Caco-2 (cell line): ENCODE data around the gene TRPV4. TPM values are rescaled to one million over a fixed set of nuclear protein-coding genes. Genes with fewer than 3 reads are reported as not detected.

ENCODE experiments used
- BruUV-seq: library from RNA; stranded (reverse); fragments of 400-500 nt; replicated peaks from 2 replicates; lab custom pipeline; 2021; lab: Mats Ljungman, UMichigan
- CTCF ChIA-PET: fragments of 300-600 bp; sonication (Branson Sonifier 250); formaldehyde crosslinking; loops from one replicate; lab custom pipeline; 2022; ENCODE audit warnings: antibody characterized with exemption; lab: Charles Lee
- POLR2A ChIA-PET: fragments of 300-600 bp; sonication (Branson Sonifier 250); formaldehyde crosslinking; loops from one replicate; lab custom pipeline; 2022; ENCODE audit warnings: antibody characterized with exemption; lab: Charles Lee
- DNase-seq, 2 experiments: peaks; one replicate each; pipeline versions ENCODE4 v3.0.0 to v3.0.0-alpha.2; 2020 to 2022
- H3K27me3 ChIP-seq: replicated peaks from 2 replicates; pipeline ENCODE4 v1.6.0; 2011; ENCODE audit warnings: low read length; ENCODE audit not compliant: control insufficient read depth, insufficient read depth
- H3K36me3 ChIP-seq: 2 replicates; pipeline ENCODE4 v1.5.1; 2011; ENCODE audit warnings: low read length; ENCODE audit not compliant: control insufficient read depth, insufficient read depth
- H3K4me1 ChIP-seq: fragments of 250-450 bp; sonication (Bioruptor Pico); 2 replicates; pipeline ENCODE4 v1.5.1; 2020; ENCODE audit warnings: mild to moderate bottlenecking
- H3K4me3 ChIP-seq: 2 replicates; pipeline ENCODE4 v1.5.1; 2011; ENCODE audit warnings: low read depth, mild to moderate bottlenecking, control low read depth, low read length
- H3K9me3 ChIP-seq: fragments of 250-450 bp; sonication (Bioruptor Pico); 2 replicates; pipeline ENCODE4 v1.5.1; 2020; ENCODE audit warnings: mild to moderate bottlenecking, moderate library complexity
- H3K27ac Mint-ChIP-seq: one replicate; pipeline ENCODE4 v1.8.0; 2022; ENCODE audit warnings: mixed read lengths; ENCODE audit not compliant: unreplicated experiment
- H3K27me3 Mint-ChIP-seq: one replicate; pipeline ENCODE4 v1.8.0; 2022; ENCODE audit warnings: mixed read lengths; ENCODE audit not compliant: insufficient read depth, unreplicated experiment
- H3K36me3 Mint-ChIP-seq: one replicate; pipeline ENCODE4 v1.8.0; 2022; ENCODE audit warnings: mild to moderate bottlenecking, mixed read lengths; ENCODE audit not compliant: insufficient read depth, unreplicated experiment
- H3K4me1 Mint-ChIP-seq: one replicate; pipeline ENCODE4 v1.8.0; 2022; ENCODE audit warnings: low read depth, mixed read lengths; ENCODE audit not compliant: unreplicated experiment
- H3K4me3 Mint-ChIP-seq: one replicate; pipeline ENCODE4 v1.8.0; 2022; ENCODE audit warnings: mild to moderate bottlenecking, moderate library complexity, mixed read lengths; ENCODE audit not compliant: unreplicated experiment
- H3K9me3 Mint-ChIP-seq: one replicate; pipeline ENCODE4 v1.8.0; 2022; ENCODE audit warnings: mixed read lengths; ENCODE audit not compliant: unreplicated experiment
- CTCF ChIP-seq, 2 experiments: fragments of 200-600 bp in 1 of 2; IDR thresholded peaks; 1 replicate in 1 of 2; 2 replicates in 1 of 2; pipeline versions ENCODE4 v1.5.1 to v1.8.0; 2011 to 2022; ENCODE audit warnings: antibody characterized with exemption in 1 of 2, control low read depth in 1 of 2, inconsistent platforms in 1 of 2, low read depth in 1 of 2, low read length in 1 of 2, mild to moderate bottlenecking in 1 of 2, moderate library complexity in 1 of 2; ENCODE audit not compliant: insufficient read depth in 1 of 2, severe bottlenecking in 1 of 2, unreplicated experiment in 1 of 2
- intact Hi-C: fragments of 100-400 bp; cut with micrococcal nuclease; formaldehyde crosslinking; loops from one replicate; pipeline ENCODE4 v1.10.0; 2022; ENCODE audit not compliant: unreplicated experiment
- total RNA-seq: library from RNA; stranded (reverse); gene quantifications from 2 replicates; pipeline ENCODE4 v1.2.3, GENCODE V29; 2022

Gene TRPV4
- total RNA-seq, 1 experiment from 2014 or later = not detected

GRCh38 chr12:109815757-109816617 lies 17.2 kb downstream of the TRPV4 start:
- TF ChIP-seq CTCF (IDR thresholded peaks at IDR 0.05; ENCODE audit: insufficient read depth in 1 of 2, low read depth in 1 of 2, low read length in 1 of 2, severe bottlenecking in 1 of 2, unreplicated experiment in 1 of 2) = no peak
- no peaks in the 10 kb centered on the region for H3K27me3 ChIP-seq
- POLR2A ChIA-PET = no interaction called here
- no peaks in the 10 kb centered on the region for H3K9me3 ChIP-seq
- Mint-ChIP-seq H3K27me3 (no peaks in the 10 kb centered on the region), H3K4me3 (no peak overlapping the region), H3K9me3 (no peaks in the 10 kb centered on the region), H3K4me1 (no peaks in the 10 kb centered on the region), H3K36me3 (no peaks in the 10 kb centered on the region), H3K27ac (no peak overlapping the region)
- intact Hi-C loops = no loop called here
- BruUV-seq = no TSS peak
- no peaks in the 10 kb centered on the region for H3K36me3 ChIP-seq
- DNase-seq = no peak
- CTCF ChIA-PET = no interaction called here
- no peak overlapping the region for H3K4me3 ChIP-seq
- H3K4me1 ChIP-seq = peaks cover 9% of the 10 kb centered on the region

GRCh38 chr12:109815225-109815624 lies 18.0 kb downstream of the TRPV4 start:
- no peaks in the 10 kb centered on the region for H3K9me3 Mint-ChIP-seq
- H3K4me3 Mint-ChIP-seq = no peak overlapping the region
- H3K36me3 Mint-ChIP-seq = no peaks in the 10 kb centered on the region
- no peaks in the 10 kb centered on the region for H3K4me1 Mint-ChIP-seq
- Histone ChIP-seq H3K4me1 (peaks cover 4% of the 10 kb centered on the region; the same call in 1 of the 2 replicates), H3K36me3 (no peaks in the 10 kb centered on the region), H3K9me3 (no peaks in the 10 kb centered on the region), H3K4me3 (no peak overlapping the region), H3K27me3 (no peaks in the 10 kb centered on the region)
- ChIA-PET CTCF (no interaction called here), POLR2A (no interaction called here)
- H3K27ac Mint-ChIP-seq = no peak overlapping the region
- BruUV-seq = no TSS peak
- intact Hi-C loops = no loop called here
- no peak for DNase-seq
- H3K27me3 Mint-ChIP-seq = no peaks in the 10 kb centered on the region
- no peak for TF ChIP-seq CTCF (IDR thresholded peaks at IDR 0.05; ENCODE audit: insufficient read depth in 1 of 2, low read depth in 1 of 2, low read length in 1 of 2, severe bottlenecking in 1 of 2, unreplicated experiment in 1 of 2)

- Mint-ChIP-seq H3K36me3 (no peaks in the 10 kb centered on the region), H3K27me3 (no peaks in the 10 kb centered on the region), H3K27ac (no peak overlapping the region), H3K4me1 (no peaks in the 10 kb centered on the region), H3K9me3 (no peaks in the 10 kb centered on the region), H3K4me3 (no peak overlapping the region)
- Histone ChIP-seq H3K9me3 (no peaks in the 10 kb centered on the region), H3K27me3 (no peaks in the 10 kb centered on the region), H3K4me3 (no peak overlapping the region), H3K4me1 (peaks cover 4% of the 10 kb centered on the region; the same call in 1 of the 2 replicates), H3K36me3 (no peaks in the 10 kb centered on the region)
- BruUV-seq = no TSS peak
- DNase-seq = no peak
- ChIA-PET CTCF (interaction anchor here (0.6 kb wide), 1 partner anchor 56 kb away, joined by 9 read pairs; no protein-coding TSS in a partner anchor), POLR2A (no interaction called here)
- no peak for TF ChIP-seq CTCF (IDR thresholded peaks at IDR 0.05; ENCODE audit: insufficient read depth in 1 of 2, low read depth in 1 of 2, low read length in 1 of 2, severe bottlenecking in 1 of 2, unreplicated experiment in 1 of 2)
- intact Hi-C loops = no loop called here
Measured at GRCh38 chr12:109814600-109815150, 18.5 kb downstream of the TRPV4 start.
